ENCODE measurements around the gene SV2A.
"Not testable (repeated sequence)": the region's sequence is repeated elsewhere in the genome, so short reads cannot be mapped to it uniquely, and the experiment has no call there.

Gene SV2A

DNA sequence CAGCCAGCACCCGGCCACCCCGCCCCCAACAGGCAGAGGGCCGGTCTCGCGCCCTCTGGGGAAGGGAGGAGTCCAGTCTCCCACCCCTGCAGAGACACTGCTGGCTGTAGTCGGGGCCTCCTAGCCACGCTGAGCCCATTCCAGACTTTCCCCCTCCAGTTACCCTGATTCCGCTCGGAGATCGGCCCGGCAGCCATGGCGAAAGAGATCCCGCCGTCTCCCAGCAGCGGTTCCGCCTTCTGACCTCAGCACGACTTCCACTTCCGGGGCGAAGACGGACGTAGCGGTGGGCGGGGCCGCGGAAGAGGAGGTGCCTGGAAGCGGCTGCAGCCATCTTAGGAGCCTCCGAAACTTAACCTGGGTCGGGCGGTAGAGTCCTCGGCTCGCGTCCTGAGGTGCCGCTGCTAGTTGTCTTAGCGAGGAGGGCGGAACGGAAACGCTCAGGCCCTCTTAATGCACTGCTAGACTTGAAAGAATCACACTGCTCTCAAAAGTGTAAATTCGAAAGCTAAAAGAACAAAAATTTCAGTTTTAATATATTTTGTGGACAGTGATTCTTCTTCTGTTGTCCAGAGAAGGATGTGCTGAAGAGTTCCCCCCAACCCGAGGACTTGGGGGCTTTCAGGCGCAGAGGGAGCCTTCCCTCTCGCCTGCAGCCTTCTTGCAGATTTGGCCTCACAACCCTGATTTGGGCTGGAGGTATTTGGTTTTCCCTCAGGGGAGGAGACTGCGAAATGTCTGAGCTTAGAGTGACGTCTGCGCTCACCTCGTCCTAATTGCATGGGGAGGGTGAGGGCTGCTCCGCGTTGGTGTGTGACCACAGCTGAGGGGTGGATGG lies 10.1 kb upstream of the SV2A start, which contains the start of gene SF3B4:
Gene SF3B4, minus strand, starts transcription at position 241 of the 838 bp plus-strand sequence. Its CDS starts 44 bp downstream, at position 197.
- peak; percentile 98 for DNase-seq

DNA sequence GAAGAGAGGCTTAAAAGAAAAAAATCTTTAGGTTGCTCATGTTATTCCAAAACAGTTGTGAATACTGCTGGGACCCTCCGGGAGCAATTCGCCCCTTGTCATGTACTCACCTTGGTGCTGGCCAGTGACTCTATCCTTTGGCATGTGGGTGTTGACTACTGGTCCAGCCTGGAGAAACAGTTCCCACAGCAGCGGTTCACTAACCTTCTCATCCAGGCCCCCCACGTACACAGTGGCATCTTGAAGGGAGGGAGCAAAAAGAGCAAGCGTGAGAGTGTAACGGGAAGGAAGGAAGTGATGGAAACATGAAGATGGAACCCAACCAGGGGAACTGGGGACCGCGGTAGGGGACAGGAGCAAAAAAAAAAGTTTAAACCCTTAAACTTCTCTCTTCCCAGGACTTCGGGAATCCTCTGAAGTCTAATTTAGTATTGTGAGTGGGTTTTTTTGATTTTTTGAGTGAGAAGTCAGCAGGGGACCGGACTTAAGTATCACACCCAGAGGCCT lies 9.5 kb upstream of the SV2A start:
- DNase-seq = no peak

DNA sequence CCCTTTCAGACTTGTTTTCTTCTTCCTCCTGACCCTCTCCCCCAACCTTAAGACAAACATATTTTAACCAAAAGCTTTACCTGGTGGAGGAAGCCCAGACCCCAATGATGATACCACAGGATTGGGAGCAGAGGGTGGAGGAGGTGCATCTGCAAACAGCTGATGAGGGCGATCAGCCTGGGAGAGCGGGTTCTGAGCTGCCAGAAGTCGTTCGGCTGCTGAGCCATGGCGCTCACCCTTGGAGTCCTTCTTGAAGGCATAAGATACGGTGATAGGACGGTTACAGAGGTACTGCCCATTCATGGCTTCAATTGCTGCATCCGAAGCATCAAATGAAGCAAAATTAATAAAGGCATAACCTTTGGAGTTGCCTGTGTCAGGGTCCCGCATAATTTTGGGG lies 8.7 kb upstream of the SV2A start:
- DNase-seq = no peak

DNA sequence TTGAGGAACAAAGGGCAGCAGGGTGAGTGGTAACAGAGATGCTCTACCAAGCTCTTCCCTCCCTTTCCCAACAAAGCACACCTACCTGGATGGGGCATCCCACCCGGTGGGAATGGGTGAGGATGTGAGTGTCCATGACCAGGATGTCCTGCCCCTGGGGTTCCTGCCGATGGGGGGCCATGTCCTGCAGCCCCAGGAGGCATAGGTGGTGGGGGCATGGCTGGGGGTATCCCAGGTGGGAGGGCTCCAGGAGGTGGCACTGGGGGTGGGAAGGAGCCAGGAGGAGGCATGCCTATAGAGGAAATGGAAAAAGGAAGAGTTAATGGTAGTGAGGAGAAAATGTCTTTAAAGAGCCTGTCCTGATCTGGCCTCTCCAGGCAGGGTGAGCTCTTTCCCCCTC lies 8.1 kb upstream of the SV2A start:
- no peak for DNase-seq

DNA sequence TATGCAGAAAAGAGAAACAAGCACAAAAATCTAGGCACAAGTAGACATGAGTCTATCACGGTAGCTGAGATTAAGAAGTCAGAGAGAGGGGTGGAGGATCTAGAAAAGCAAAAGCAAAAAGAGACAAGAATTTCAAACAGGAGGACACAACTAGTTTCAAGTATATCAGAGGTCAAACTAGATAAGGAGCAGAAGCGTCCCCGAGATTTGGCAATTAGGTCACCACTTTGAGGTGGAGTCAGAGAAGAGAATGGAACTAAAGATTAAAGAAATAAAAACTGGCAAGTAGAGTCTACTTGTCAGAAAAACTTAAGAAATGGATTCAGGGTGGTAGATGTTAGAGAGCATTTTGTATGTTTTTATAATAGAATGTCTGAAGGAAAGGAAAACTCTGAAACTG lies 7.7 kb upstream of the SV2A start:
- no peak for DNase-seq

DNA sequence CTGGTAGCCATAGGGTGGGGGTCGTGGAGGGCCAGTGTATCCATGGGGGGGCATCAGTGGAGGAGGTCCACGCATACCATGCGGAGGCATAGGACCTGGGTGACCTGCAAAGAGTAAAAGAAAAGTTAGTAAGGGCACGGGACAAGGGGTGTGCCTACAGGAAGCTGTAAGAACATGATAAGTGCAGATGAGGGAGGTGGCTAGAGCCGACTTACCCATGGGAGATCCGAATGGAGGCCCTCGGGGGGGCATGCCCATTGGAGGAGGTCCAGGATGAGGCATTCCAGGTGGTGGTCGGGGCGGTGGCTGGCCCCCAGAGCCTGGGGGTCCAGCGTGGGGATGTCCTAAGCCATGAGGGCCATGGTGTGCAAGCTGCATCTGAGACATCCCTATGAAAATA lies 6.0 kb upstream of the SV2A start:
- no peak for DNase-seq

DNA sequence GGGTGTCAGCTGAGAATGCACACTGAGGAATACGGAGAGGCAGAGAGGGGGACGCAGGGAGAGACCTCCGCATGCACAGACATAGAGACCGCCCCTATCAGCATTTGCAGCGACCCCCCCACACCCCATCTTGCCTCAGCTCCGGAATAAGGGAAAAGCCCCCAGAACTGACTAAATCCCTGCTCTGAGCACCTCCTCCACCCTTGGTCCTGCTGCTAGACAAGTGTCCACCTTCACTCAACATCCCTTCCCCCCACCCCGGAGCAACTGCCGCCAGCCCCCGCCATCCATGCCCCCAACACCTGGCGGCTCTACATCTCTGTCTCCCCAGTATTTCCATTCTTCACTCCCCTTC lies 769 bp downstream of the SV2A start:
- DNase-seq = no peak

DNA sequence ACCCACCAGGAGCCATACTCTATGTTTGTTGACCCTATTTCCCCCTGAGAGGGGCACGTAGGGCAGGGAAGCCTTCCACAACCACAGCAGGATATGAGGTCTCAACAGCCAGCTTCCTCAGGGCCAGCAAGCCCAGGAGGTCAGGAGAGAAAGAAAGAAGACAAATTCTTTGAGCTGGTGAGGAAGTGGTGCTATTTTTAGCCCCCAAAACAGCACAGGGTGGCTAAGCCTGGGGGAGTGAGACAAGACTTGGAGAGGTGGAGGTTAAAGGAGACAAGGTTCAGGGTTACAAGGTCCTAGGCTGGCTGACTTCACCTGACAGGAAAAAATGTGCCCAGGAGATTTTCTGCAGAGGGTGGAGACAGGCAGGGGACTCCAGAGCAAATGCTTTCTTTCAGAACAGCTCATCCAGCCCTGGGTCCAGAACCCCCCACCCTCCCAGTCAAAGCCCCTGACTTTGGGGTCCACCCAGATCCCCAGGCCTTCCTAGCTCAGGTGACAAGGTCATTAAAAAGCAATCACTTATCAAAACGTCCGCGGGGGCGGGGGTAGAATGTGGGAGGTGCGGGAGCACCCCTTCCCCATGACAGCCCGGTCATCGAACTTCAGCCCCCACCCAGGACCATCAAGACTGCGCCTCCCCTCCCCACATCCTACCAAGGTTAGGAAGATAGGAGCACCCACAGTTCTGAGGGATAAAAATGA lies 1.3 kb downstream of the SV2A start:
- no peak for DNase-seq

DNA sequence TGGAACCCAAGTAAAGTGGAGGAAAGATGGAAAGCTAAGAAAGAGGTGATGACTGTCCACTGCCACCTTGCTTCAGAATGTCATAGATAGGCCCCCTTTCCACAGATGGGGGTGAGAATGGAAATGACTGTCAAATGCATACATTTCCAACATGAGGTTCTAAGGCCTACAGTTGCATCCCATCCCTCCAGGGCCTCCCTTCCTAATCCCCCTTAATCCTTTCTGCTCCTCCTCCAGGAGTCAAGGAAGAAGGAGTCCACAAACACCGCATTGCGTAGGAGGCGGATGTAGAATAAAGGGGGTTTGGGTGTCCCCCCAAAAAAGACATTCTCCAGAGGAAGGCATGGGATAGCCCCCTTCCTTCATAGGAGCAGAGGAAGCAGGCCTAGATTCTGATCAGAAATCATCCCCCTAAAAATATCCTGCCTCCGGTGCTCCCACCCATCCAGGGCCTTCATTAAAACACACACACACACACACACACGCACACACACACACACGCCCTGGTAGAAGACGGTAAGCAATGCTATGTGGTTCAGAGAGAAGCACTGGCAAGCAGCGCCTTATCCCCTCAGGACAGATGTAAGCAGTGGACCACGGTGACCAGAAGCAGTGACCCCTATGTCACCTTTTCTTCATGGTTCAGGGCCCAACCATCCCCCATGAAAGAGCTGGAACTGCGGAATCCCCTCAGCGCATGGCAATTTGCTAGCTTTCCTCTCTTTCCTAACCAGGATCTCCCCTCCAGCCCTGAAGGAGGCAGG lies 2.0 kb downstream of the SV2A start:
- no peak for DNase-seq

DNA sequence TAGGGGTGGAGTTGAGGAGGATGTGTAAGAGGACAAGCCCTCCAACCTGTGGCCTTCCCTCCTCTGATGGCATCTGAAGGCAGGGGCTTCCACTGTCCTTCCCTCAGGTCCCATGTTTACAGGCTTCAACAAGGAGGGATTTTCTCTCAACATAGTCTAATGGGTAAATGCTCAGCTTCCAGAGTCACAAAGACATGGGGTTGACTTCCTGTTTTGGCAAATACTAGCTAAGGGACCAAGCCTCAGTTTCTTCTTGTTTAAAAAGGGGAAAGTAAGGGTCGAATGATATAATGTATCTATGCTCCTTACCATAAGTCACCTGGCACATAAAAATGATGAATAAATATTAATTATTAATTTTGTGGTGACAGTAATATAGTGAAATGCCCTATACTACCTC lies 3.1 kb downstream of the SV2A start:
- DNase-seq = no peak

DNA sequence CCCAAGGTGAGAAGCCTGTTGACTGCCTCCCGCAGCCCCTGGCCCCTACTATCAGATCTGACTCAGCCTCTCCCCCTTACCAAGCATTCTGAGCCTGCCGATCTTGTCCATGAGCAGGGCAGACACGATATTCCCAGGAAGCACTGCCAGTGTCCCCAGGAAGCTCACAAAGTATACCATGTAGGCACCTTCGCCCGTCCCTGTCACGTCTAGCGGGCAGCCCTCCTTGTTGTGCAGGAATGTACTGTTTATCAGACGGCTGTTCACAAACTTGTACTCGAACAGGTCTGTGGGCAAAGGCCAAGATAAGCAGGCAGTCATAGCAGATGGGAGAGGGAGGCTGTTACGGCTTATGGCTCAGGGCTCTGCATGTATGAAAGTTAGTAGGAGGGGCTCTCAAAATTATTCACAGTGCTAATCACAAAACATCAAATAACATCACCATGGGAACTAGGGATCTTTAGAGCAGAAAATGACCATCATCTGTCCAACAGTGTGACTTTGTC lies 11.0 kb downstream of the SV2A start:
- no peak for DNase-seq

DNA sequence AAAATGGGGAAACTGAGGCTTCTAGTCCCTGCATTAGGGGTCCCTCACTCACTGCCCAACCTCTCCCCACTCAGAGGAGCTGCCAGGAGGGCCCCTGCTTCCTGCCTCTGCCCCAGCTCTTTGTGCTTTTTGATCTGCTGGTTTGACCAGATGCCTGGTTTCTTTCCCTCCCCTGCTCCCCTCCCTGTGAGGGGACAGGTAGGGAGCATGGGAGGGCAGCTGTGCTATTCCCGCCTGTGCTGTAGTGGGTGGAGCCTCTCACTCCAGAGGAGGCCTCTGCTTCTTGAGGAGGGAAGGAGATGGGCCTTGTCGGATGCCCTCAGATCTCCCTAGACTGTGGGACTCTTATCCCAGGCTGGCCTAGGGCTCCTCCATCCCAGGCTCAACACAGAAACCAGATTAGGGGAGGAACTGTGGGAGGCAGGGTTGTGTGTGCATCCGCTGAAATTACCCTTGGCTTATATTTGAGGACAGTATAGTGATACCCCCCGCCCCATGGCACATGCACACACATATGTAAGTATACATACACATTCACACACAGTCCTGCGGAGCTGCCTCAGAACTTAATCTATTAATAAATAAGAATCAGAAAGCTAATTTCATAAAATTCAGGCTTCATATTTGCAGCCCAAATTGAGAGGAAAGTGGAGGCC lies 13.7 kb downstream of the SV2A start:
- DNase-seq = no peak

DNA sequence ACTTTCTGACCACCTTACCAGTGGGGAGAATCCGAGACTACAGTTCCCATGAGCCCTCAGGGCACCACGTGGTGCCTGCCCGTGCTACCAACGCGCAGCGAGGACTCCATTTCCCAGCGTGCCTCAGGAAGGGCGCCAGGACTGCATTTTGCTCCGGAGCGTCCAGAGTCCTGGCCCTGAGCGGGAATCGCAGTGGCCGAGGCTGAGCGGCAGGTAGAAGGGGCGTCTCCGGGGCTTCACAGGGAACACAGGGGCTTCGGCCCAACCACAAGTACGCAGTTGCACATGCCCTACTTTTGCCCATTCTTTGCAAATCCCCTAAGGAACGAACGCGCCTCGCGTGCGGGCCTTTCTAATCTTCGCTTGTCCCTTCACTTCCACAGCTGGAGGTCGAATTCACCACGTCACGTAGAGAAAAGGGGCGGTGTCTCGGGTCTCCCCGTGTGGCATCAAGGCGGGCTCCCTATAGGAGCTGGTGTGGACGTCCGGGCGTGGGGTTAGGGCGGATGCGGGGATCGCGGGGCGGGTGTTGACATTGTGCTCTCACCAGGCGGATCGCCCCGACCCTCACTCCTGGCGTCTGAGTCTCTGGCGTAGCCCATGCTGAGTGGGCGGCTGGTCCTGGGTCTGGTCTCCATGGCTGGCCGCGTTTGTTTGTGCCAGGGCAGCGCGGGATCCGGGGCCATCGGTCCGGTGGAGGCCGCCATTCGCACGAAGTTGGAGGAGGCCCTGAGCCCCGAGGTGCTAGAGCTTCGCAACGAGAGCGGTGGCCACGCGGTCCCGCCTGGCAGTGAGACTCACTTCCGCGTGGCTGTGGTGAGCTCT lies 18.0 kb downstream of the SV2A start, which contains the start of gene BOLA1:
Gene BOLA1, plus strand, starts transcription at position 109 of the 825 bp plus-strand sequence. Its CDS starts 492 bp downstream, at position 601.
- DNase-seq = peak; percentile 87

DNA sequence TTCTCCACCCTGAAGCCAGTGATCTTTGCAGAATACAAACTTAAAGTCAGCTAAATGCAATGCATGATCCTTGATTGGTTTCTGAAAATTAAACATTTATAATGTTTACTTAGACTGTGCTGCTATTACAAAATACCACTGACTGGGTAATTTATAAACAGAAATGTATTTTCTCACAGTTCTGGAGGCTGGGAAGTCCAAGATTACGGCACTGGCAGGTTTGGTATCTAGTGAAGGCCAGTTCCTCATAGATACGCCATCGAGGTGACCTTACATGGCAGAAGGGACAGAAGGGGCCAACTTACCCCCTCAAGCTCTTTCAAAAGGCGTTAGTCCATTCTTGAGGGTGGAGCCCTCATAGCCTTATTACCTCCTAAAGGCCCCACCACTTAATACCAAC lies 21.1 kb downstream of the SV2A start:
- DNase-seq = no peak

DNA sequence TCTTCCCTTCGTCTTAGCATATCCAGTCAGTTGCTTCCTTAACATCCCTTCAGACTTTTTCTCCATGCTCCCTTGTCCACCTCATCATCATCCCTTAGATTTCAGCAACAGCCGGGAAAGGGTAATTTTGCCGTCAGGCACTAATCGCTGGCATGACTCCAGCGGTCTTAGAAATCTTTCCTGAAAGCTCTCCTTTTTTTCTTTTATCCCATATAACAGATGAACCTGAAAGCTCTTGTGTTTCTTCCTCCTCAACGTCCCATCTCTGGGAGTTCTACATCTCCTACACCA lies 28.7 kb downstream of the SV2A start:
- no peak for DNase-seq

DNA sequence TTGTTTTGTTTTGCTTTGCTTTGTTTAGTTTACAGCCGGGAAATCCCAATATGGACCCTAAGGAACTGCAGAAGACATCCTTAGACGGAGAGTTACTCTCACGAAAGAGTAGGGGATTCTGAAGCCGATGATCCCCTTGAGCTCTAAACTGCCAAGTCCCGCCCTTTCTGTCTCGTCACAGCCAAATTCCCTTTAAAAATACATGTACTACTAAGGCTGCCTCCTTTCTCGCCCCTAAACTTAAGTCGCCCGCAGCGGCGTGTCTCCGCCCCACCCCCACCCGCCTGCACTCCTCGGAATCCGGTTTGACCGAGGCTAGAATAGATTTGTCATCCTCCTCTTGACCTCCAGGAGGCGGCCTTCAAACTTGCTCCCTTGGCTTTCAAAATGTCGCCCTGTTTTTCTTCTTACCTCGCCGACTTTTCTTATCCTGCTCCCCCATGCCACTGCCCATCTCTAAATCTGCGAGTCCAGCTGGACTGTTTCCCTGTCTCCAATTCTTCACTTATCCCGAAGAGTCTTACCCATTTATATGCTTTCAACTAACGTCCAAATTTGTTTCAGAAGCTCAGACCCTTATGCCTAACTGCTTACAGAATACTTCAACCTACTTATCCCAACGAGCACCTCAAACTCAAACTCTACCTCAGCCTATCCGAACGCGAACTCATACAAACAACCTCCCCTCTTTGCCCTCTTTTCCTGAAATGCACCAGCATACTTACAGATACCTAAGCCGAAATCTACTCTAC lies 29.2 kb downstream of the SV2A start:
- peak; percentile 92 for DNase-seq

DNA sequence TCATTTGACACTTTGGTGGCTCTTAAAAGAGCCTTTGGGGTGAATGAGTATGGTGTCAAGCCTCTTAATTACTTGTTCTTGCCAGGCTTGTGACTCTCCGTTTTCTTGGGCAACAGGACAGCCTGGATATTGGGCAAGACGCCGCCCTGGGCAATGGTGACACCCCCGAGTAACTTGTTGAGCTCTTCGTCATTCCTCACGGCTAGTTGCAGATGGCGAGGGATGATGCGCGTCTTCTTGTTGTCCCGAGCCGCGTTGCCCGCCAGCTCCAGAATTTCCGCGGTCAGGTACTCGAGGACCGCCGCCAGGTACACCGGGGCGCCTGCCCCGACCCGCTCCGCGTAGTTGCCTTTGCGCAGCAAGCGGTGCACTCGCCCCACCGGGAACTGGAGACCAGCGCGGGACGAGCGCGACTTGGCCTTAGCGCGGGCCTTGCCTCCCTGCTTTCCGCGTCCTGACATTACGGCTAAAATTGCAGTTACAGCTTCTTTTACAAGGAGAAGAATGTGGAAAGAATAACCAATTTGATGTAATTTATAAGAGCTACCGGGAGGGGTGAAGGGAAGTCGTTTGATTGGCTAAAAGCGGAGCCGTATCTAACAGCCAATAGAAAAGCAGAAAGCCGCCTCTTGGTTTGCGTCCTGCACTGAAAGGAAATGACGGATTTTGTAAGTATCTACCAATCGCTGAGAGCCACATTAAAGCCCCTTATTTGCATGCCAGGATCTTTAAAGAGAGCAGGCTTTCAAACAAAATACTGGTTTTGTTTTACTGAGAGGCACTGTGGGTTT lies 30.0 kb downstream of the SV2A start:
- peak; percentile 100 for DNase-seq

DNA sequence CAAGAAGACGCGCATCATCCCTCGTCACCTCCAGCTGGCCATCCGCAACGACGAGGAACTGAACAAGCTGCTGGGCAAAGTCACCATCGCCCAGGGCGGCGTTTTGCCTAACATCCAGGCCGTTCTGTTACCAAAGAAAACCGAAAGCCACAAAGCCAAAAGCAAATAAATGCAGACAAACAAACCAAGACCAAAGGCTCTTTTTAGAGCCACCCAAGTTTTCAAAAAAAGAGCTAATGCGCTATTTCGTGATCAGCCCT lies 30.5 kb downstream of the SV2A start:
- DNase-seq = not testable (repeated sequence)

DNA sequence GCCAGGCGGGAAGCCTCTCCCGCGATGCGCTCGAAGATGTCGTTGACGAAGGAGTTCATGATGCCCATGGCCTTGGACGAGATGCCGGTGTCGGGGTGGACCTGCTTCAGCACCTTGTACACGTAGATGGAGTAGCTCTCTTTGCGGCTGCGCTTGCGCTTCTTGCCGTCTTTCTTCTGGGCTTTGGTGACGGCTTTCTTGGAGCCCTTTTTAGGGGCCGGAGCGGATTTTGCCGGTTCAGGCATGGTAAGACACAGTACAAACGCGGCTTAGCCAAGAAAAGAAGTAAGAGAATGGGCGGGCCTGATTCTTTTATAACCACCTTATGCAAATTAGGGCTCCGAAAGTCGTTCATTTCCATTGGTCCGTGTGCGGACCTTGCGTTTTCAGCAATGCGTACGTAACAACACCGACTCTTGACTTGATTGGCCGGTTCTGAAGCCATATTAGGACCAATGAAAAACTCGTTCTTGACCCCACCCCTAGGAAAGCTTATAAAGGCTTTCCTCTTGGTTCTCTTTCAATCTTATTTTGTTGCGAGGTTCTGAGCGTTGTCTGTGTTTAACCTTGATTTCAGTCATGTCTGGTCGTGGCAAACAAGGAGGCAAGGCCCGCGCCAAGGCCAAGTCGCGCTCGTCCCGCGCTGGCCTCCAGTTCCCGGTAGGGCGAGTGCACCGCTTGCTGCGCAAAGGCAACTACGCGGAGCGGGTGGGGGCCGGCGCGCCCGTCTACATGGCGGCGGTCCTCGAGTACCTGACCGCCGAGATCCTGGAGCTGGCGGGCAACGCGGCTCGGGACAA lies 31.0 kb downstream of the SV2A start:
- peak; percentile 100 for DNase-seq

DNA sequence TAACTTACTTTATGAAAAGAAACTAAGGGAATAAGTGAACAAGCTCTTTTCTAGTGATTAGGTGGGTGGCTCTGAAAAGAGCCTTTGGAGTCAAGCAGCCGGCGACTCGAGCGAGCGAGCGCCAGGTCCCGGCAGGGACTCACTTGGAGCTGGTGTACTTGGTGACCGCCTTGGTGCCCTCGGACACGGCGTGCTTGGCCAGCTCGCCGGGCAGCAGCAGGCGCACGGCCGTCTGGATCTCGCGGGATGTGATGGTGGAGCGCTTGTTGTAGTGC lies 31.6 kb downstream of the SV2A start:
- not testable (repeated sequence) for DNase-seq
